Measurements from ENCODE around the gene NANP. TPM values are rescaled to one million over a fixed set of nuclear protein-coding genes. Genes with fewer than 3 reads are reported as not detected.

Gene NANP
- total and polyA plus RNA-seq, 2 of the 13 experiments (the other 11 are each of a cell fraction or from before 2014, with no cell fraction given), result 8.9 to 21.5 TPM

DNA sequence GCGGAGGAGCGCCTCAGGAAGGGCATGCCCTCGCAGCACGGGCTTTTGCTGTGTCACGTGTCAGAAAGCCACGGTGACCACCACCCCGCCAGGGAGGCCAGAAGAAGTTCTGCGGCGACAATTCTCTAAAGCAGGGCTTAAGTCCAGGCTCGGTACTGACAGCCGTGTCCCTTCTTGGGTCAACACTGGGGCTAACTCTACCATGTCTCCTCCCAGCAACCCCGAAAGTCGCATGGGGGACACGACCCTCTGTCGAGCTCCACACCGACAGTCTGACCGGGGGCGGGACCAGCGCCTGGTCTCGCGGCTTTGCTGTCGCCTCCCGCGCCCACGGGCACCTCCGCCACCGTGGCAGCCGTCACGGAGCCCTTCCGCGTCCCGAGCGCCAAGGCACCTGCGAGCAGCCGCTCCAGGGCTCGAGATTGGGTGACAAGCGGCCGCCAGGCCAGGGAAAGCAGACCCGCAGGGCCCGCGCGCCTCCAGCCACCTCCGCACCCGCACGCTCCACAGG lies 534 bp downstream of the NANP start (continued):
- TF ChIP-seq SNAI1 (CRISPR knock-in tag; IDR thresholded peaks at IDR 0.05; ENCODE audit: borderline replicate concordance), result no peak
- TF ChIP-seq ZNF383 (CRISPR knock-in tag; IDR thresholded peaks at IDR 0.05; ENCODE audit: borderline replicate concordance), result no peak; the same call in 1 of the 2 replicates
- TF ChIP-seq ZBTB7A (CRISPR knock-in tag; IDR thresholded peaks at IDR 0.05), result peak; percentile 84; the same call in 1 of the 2 replicates
- TF ChIP-seq RFXAP (CRISPR knock-in tag; IDR thresholded peaks at IDR 0.05; ENCODE audit: borderline replicate concordance), result 0 out of 2 replicates have a peak, but pooled peaks have one; percentile 24
- no peak for TF ChIP-seq CBFB (CRISPR knock-in tag; IDR thresholded peaks at IDR 0.05)
- no peak for TF ChIP-seq ZFP82 (CRISPR knock-in tag; IDR thresholded peaks at IDR 0.05; ENCODE audit: borderline replicate concordance)
- TF ChIP-seq, protein P1, sequence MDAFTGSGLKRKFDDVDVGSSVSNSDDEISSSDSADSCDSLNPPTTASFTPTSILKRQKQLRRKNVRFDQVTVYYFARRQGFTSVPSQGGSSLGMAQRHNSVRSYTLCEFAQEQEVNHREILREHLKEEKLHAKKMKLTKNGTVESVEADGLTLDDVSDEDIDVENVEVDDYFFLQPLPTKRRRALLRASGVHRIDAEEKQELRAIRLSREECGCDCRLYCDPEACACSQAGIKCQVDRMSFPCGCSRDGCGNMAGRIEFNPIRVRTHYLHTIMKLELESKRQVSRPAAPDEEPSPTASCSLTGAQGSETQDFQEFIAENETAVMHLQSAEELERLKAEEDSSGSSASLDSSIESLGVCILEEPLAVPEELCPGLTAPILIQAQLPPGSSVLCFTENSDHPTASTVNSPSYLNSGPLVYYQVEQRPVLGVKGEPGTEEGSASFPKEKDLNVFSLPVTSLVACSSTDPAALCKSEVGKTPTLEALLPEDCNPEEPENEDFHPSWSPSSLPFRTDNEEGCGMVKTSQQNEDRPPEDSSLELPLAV (CRISPR knock-in tag; conservative IDR thresholded peaks at IDR 0.05; ENCODE audit: low read depth), result no peak
- TF ChIP-seq RFX3 (CRISPR knock-in tag; IDR thresholded peaks at IDR 0.05), result no peak
- TF ChIP-seq ZNF549 (CRISPR knock-in tag; IDR thresholded peaks at IDR 0.05), result no peak
- TF ChIP-seq, protein P2, sequence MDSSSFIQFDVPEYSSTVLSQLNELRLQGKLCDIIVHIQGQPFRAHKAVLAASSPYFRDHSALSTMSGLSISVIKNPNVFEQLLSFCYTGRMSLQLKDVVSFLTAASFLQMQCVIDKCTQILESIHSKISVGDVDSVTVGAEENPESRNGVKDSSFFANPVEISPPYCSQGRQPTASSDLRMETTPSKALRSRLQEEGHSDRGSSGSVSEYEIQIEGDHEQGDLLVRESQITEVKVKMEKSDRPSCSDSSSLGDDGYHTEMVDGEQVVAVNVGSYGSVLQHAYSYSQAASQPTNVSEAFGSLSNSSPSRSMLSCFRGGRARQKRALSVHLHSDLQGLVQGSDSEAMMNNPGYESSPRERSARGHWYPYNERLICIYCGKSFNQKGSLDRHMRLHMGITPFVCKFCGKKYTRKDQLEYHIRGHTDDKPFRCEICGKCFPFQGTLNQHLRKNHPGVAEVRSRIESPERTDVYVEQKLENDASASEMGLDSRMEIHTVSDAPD (CRISPR knock-in tag; IDR thresholded peaks at IDR 0.05), result peak; percentile 38; the same call in 1 of the 2 replicates
- no peak for TF ChIP-seq MTF2 (CRISPR knock-in tag; IDR thresholded peaks at IDR 0.05; ENCODE audit: borderline replicate concordance)
- TF ChIP-seq MYC (CRISPR knock-in tag; IDR thresholded peaks at IDR 0.05; ENCODE audit: borderline replicate concordance), result no peak; the same call in 1 of the 2 replicates
- peak; percentile 74; the same call in 2 of the 3 replicates for TF ChIP-seq MXI1 (IDR thresholded peaks at IDR 0.05; ENCODE audit: borderline replicate concordance, low read depth, low read length)
- TF ChIP-seq, protein P3, sequence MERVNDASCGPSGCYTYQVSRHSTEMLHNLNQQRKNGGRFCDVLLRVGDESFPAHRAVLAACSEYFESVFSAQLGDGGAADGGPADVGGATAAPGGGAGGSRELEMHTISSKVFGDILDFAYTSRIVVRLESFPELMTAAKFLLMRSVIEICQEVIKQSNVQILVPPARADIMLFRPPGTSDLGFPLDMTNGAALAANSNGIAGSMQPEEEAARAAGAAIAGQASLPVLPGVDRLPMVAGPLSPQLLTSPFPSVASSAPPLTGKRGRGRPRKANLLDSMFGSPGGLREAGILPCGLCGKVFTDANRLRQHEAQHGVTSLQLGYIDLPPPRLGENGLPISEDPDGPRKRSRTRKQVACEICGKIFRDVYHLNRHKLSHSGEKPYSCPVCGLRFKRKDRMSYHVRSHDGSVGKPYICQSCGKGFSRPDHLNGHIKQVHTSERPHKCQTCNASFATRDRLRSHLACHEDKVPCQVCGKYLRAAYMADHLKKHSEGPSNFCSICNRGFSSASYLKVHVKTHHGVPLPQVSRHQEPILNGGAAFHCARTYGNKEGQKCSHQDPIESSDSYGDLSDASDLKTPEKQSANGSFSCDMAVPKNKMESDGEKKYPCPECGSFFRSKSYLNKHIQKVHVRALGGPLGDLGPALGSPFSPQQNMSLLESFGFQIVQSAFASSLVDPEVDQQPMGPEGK (CRISPR knock-in tag; IDR thresholded peaks at IDR 0.05), result no peak
- TF ChIP-seq, protein P4, sequence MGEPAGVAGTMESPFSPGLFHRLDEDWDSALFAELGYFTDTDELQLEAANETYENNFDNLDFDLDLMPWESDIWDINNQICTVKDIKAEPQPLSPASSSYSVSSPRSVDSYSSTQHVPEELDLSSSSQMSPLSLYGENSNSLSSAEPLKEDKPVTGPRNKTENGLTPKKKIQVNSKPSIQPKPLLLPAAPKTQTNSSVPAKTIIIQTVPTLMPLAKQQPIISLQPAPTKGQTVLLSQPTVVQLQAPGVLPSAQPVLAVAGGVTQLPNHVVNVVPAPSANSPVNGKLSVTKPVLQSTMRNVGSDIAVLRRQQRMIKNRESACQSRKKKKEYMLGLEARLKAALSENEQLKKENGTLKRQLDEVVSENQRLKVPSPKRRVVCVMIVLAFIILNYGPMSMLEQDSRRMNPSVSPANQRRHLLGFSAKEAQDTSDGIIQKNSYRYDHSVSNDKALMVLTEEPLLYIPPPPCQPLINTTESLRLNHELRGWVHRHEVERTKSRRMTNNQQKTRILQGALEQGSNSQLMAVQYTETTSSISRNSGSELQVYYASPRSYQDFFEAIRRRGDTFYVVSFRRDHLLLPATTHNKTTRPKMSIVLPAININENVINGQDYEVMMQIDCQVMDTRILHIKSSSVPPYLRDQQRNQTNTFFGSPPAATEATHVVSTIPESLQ (CRISPR knock-in tag; conservative IDR thresholded peaks at IDR 0.05), result no peak
- TF ChIP-seq ADNP (CRISPR knock-in tag; IDR thresholded peaks at IDR 0.05), result no peak
- TF ChIP-seq SIX1 (CRISPR knock-in tag; IDR thresholded peaks at IDR 0.05; ENCODE audit: borderline replicate concordance), result peak; percentile 23; the same call in 1 of the 2 replicates
- no peak for TF ChIP-seq ATF7 (IDR thresholded peaks at IDR 0.05)
- TF ChIP-seq ATF7 (CRISPR knock-in tag; IDR thresholded peaks at IDR 0.05), result peak; percentile 89
- TF ChIP-seq ZNF33A (CRISPR knock-in tag; IDR thresholded peaks at IDR 0.05; ENCODE audit: borderline replicate concordance), result no peak; the same call in 1 of the 2 replicates
- TF ChIP-seq, protein P5, sequence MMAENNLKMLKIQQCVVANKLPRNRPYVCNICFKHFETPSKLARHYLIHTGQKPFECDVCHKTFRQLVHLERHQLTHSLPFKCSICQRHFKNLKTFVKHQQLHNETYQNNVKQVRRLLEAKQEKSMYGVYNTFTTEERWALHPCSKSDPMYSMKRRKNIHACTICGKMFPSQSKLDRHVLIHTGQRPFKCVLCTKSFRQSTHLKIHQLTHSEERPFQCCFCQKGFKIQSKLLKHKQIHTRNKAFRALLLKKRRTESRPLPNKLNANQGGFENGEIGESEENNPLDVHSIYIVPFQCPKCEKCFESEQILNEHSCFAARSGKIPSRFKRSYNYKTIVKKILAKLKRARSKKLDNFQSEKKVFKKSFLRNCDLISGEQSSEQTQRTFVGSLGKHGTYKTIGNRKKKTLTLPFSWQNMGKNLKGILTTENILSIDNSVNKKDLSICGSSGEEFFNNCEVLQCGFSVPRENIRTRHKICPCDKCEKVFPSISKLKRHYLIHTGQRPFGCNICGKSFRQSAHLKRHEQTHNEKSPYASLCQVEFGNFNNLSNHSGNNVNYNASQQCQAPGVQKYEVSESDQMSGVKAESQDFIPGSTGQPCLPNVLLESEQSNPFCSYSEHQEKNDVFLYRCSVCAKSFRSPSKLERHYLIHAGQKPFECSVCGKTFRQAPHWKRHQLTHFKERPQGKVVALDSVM (CRISPR knock-in tag; IDR thresholded peaks at IDR 0.05), result no peak
- TF ChIP-seq PPARG (CRISPR knock-in tag; conservative IDR thresholded peaks at IDR 0.05), result no peak

Measured in HepG2 (cell line).